HepG2 (cell line): ENCODE results near the gene ZNF365. TPM values are rescaled to one million over a fixed set of nuclear protein-coding genes. Genes with fewer than 3 reads are reported as not detected.

Source experiments
- ATAC-seq: fragments of 200-7000 bp; cut with Tn5 transposase; 3 replicates; pipeline ENCODE4 v1.9.1; 2020; ENCODE audit warnings: mild to moderate bottlenecking, moderate library complexity
- BruUV-seq: library from RNA; stranded (reverse); fragments of 400-500 nt; replicated peaks from 2 replicates; lab custom pipeline; 2021; lab: Mats Ljungman, UMichigan
- CTCF ChIA-PET: fragments of 300-600 bp; formaldehyde crosslinking; extraction: SDS; loops from one replicate; lab custom pipeline; 2021; ENCODE audit warnings: low total read pairs, inconsistent platforms, low intra/inter-chr PET ratio; lab: Yijun Ruan, JAX
- POLR2A ChIA-PET: fragments of 350-600 bp; sonication (Branson Sonifier 250); formaldehyde crosslinking; loops from one replicate; lab custom pipeline; 2020; ENCODE audit warnings: antibody characterized with exemption, inconsistent platforms; lab: Yijun Ruan, JAX
- DNase-seq: peaks from one replicate; pipeline ENCODE4 v3.0.0-alpha.2; 2015; ENCODE audit warnings: low spot score
- FAIRE-seq: peaks from 3 replicates; lab custom pipeline; 2011; peaks lifted over from hg19 to GRCh38; lab: Jason Lieb, UNC
- H2AFZ ChIP-seq: one replicate; pipeline ENCODE4 v1.6.1; 2011; ENCODE audit warnings: low read length, inconsistent platforms
- H3K27ac ChIP-seq: fragments of 300-600 bp; 3 replicates; pipeline ENCODE4 v1.8.0; 2011; ENCODE audit warnings: mixed run types, mild to moderate bottlenecking, mixed read lengths, low read length, inconsistent platforms; ENCODE audit not compliant: insufficient read depth; ENCODE audit errors: extremely low read length
- H3K27me3 ChIP-seq, 2 experiments: fragments of 200-600 bp in 1 of 2; 2 replicates in 1 of 2; 3 replicates in 1 of 2; pipeline versions ENCODE4 v1.6.0 to v1.8.0; 2011; ENCODE audit warnings: low read length in 2 of 2, mild to moderate bottlenecking in 2 of 2, moderate library complexity in 2 of 2, inconsistent platforms in 1 of 2; ENCODE audit not compliant: insufficient read depth in 2 of 2, control insufficient read depth in 1 of 2
- H3K36me3 ChIP-seq, 2 experiments: fragments of 200-600 bp in 1 of 2; replicated peaks in 1 of 2; 2 replicates in 1 of 2; 3 replicates in 1 of 2; pipeline versions ENCODE4 v1.5.1 to v1.8.0; 2011; ENCODE audit warnings: low read length in 2 of 2, inconsistent platforms in 1 of 2; ENCODE audit not compliant: insufficient read depth in 2 of 2, control insufficient read depth in 1 of 2
- H3K4me1 ChIP-seq: 2 replicates; pipeline ENCODE4 v1.5.1; 2012; ENCODE audit warnings: low read length, inconsistent platforms; ENCODE audit not compliant: insufficient read depth
- H3K4me2 ChIP-seq: 2 replicates; pipeline ENCODE4 v1.6.0; 2011; ENCODE audit warnings: low read depth, low read length, inconsistent platforms
- H3K4me3 ChIP-seq, 3 experiments: fragments of 200-600 bp in 1 of 3; sonication (generic), shearing (Covaris generic) in 1 of 3; replicated peaks in 1 of 3; 2 replicates each; pipeline ENCODE4 v1.5.1; 2011 to 2016; ENCODE audit warnings: low read length in 3 of 3, inconsistent platforms in 2 of 3, low read depth in 2 of 3, mild to moderate bottlenecking in 2 of 3, control low read depth in 1 of 3, mixed read lengths in 1 of 3; ENCODE audit not compliant: insufficient read depth in 1 of 3
- H3K79me2 ChIP-seq: one replicate; pipeline ENCODE4 v1.6.1; 2011; ENCODE audit warnings: low read length, inconsistent platforms; ENCODE audit not compliant: insufficient read depth
- H3K9ac ChIP-seq: 2 replicates; pipeline ENCODE4 v1.6.0; 2011; ENCODE audit warnings: mild to moderate bottlenecking, low read depth, low read length, inconsistent platforms; ENCODE audit not compliant: insufficient read depth
- H3K9me3 ChIP-seq: 2 replicates; pipeline ENCODE4 v1.5.1; 2012; ENCODE audit warnings: mild to moderate bottlenecking, low read length
- H4K20me1 ChIP-seq: 2 replicates; pipeline ENCODE4 v1.6.0; 2011; ENCODE audit warnings: inconsistent platforms, mild to moderate bottlenecking, low read length, moderate library complexity; ENCODE audit not compliant: insufficient read depth
- ADNP ChIP-seq: sonication (generic); formaldehyde crosslinking; IDR thresholded peaks from 2 replicates; pipeline ENCODE4 v1.4.0; 2020; ENCODE audit warnings: missing genetic modification reagents
- ARNT2 ChIP-seq: sonication (generic); formaldehyde crosslinking; IDR thresholded peaks from 2 replicates; pipeline ENCODE4 v1.8.0; 2022; ENCODE audit warnings: mild to moderate bottlenecking, low read depth, missing genetic modification reagents, moderate library complexity
- CHD2 ChIP-seq: IDR thresholded peaks from 2 replicates; pipeline ENCODE4 v1.6.1; 2011; ENCODE audit warnings: low read depth, low read length, improper control_type of control experiment
- FOXC1 ChIP-seq: sonication (generic); formaldehyde crosslinking; IDR thresholded peaks from 2 replicates; pipeline ENCODE4 v1.8.0; 2022; ENCODE audit warnings: mild to moderate bottlenecking, missing genetic modification reagents, borderline replicate concordance
- HDAC1 ChIP-seq: sonication (generic); formaldehyde crosslinking; IDR thresholded peaks from 2 replicates; pipeline ENCODE4 v1.5.1; 2020; ENCODE audit warnings: mild to moderate bottlenecking, missing genetic modification reagents
- MAZ ChIP-seq, 2 experiments: sonication (generic) in 1 of 2; formaldehyde crosslinking in 1 of 2; IDR thresholded peaks; 2 replicates each; pipeline versions ENCODE4 v1.5.0 to v1.6.1; 2012 to 2020; ENCODE audit warnings: low read depth in 2 of 2, mild to moderate bottlenecking in 2 of 2, borderline replicate concordance in 1 of 2, improper control_type of control experiment in 1 of 2, low read length in 1 of 2, missing genetic modification reagents in 1 of 2, moderate library complexity in 1 of 2
- NFKBIZ ChIP-seq: IDR thresholded peaks from 2 replicates; pipeline ENCODE4 v1.6.1; 2018; ENCODE audit warnings: missing genetic modification reagents, missing compliant biosample characterization
- SKI ChIP-seq: fragments of 450-650 bp; IDR thresholded peaks from one replicate; pipeline ENCODE4 v1.6.1; 2018; ENCODE audit warnings: mild to moderate bottlenecking; ENCODE audit not compliant: partially characterized antibody
- ZNF550 ChIP-seq: sonication (generic); formaldehyde crosslinking; IDR thresholded peaks from 2 replicates; pipeline ENCODE4 v1.4.0; 2020; ENCODE audit warnings: mild to moderate bottlenecking, missing genetic modification reagents, borderline replicate concordance
- ZNF552 ChIP-seq: sonication (generic); formaldehyde crosslinking; IDR thresholded peaks from 2 replicates; pipeline ENCODE4 v1.9.0; 2022; ENCODE audit warnings: missing genetic modification reagents, mild to moderate bottlenecking, borderline replicate concordance
- ZNF883 ChIP-seq: sonication (generic); formaldehyde crosslinking; IDR thresholded peaks from 2 replicates; pipeline ENCODE4 v1.5.1; 2020; ENCODE audit warnings: mild to moderate bottlenecking, missing genetic modification reagents; ENCODE audit errors: not compliant biosample characterization
- WGBS: methylation state at CpG from one replicate; pipeline ENCODE4 v1.1.6; 2017; ENCODE audit warnings: low lambda C conversion rate; 5-methylcytosine and 5-hydroxymethylcytosine counted together
- in situ Hi-C: cut with HindIII; loops from 2 replicates; pipeline ENCODE4 v1.10.0; 2017; ENCODE audit warnings: low pct_unique_long_range_greater_than_20kb; ENCODE audit not compliant: extremely low pct_ligation_motif_present
- intact Hi-C: fragments of 100-400 bp; cut with micrococcal nuclease; formaldehyde crosslinking; loops from one replicate; pipeline ENCODE4 v1.10.0; 2022; ENCODE audit not compliant: unreplicated experiment
- polyA plus RNA-seq, 8 experiments: library from polyadenylated mRNA; depleted of rRNA in 3 of 8; stranded (reverse) in 7 of 8; unstranded in 1 of 8; fragments of >200 nt; fragmentation: Illumina TruSeq in 4 of 8; extraction: Trizol in 4 of 8; gene quantifications; 2 replicates each; pipeline versions ENCODE4 v1.2.1 to v1.2.3, GENCODE V29; 2011 to 2016; ENCODE audit warnings: low read depth in 4 of 8, missing spikeins in 1 of 8, mixed read lengths in 1 of 8; ENCODE audit not compliant: insufficient read depth in 1 of 8
- total RNA-seq, 5 experiments: library from RNA; depleted of rRNA; stranded (reverse); fragments of >200 nt; fragmentation: Illumina TruSeq; extraction: Trizol; gene quantifications; 2 replicates each; pipeline ENCODE4 v1.2.3, GENCODE V29; 2016; ENCODE audit warnings: low read depth in 1 of 5
- TF ChIP-seq, protein P1 (sequence below): IDR thresholded peaks from 2 replicates; pipeline ENCODE4 v1.6.1; 2016; ENCODE audit warnings: low read depth
- TF ChIP-seq, protein P2 (sequence below), 2 experiments: fragments of 450-650 bp in 1 of 2; sonication (generic) in 1 of 2; formaldehyde crosslinking in 1 of 2; IDR thresholded peaks; 2 replicates each; pipeline versions ENCODE4 v1.6.1 to v1.8.0; 2016 to 2022; ENCODE audit warnings: antibody characterized with exemption in 1 of 2, mild to moderate bottlenecking in 1 of 2, missing genetic modification reagents in 1 of 2

ZNF365 gene
- total and polyA plus RNA-seq, 2 of the 13 experiments (the other 11 are each of a cell fraction or from before 2014, with no cell fraction given) = not detected

DNA sequence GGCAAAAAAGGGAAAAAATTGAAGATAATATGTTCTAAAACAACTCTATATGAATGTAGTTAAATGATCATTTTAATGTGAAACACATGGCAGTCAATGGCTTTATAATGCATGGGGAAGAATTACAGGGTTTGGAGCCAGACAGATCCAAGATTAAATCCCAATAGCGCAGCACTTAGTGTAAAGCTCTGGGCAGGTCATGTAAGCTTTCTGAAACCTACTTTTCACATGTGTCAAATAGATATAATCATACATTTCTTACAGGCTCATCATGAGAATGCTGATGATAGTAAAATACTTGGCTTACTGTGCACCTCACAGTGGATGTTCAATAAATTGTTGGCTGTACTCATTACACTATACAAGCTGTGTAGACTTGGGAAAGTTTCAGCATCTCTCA, 48.0 kb upstream of the ZNF365 start:
- intact Hi-C loops (no loop called here), in situ Hi-C loops (no loop called here)
- CTCF ChIA-PET = no interaction called here
- no peak for ATAC-seq
- Histone ChIP-seq H3K4me1 (no peaks in the 10 kb centered on the region), H3K9me3 (no peaks in the 10 kb centered on the region), H3K79me2 (no peaks in the 10 kb centered on the region), H3K4me3 (no peak overlapping the region), H3K9ac (no peak overlapping the region), H2AFZ (no peak overlapping the region), H3K4me2 (no peak overlapping the region), H3K36me3 (no peaks in the 10 kb centered on the region), H3K27ac (no peak overlapping the region), H4K20me1 (no peaks in the 10 kb centered on the region), H3K27me3 (no peaks in the 10 kb centered on the region)
- no peak for FAIRE-seq
- POLR2A ChIA-PET = no interaction called here
- no TSS peak for BruUV-seq
- no peak for DNase-seq
- WGBS = 0% methylated on average over 1 of the region's 1 CpG
- TF ChIP-seq ADNP (CRISPR knock-in tag) (no peak), ZNF552 (CRISPR knock-in tag) (no peak), ARNT2 (no peak), ZNF550 (CRISPR knock-in tag) (no peak), CHD2 (no peak), FOXC1 (no peak), SKI (no peak), ZNF883 (CRISPR knock-in tag) (no peak), HDAC1 (CRISPR knock-in tag) (no peak), MAZ (IDR thresholded peaks at IDR 0.05; ENCODE audit: borderline replicate concordance, low read depth, low read length) (no peak), MAZ (CRISPR knock-in tag; IDR thresholded peaks at IDR 0.05; ENCODE audit: low read depth) (no peak), NFKBIZ (CRISPR knock-in tag) (no peak)
- TF ChIP-seq, protein P1, sequence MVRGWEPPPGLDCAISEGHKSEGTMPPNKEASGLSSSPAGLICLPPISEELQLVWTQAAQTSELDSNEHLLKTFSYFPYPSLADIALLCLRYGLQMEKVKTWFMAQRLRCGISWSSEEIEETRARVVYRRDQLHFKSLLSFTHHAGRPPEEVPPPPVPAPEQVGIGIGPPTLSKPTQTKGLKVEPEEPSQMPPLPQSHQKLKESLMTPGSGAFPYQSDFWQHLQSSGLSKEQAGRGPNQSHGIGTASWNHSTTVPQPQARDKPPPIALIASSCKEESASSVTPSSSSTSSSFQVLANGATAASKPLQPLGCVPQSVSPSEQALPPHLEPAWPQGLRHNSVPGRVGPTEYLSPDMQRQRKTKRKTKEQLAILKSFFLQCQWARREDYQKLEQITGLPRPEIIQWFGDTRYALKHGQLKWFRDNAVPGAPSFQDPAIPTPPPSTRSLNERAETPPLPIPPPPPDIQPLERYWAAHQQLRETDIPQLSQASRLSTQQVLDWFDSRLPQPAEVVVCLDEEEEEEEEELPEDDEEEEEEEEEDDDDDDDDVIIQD (CRISPR knock-in tag) = no peak
- TF ChIP-seq, protein P2, sequence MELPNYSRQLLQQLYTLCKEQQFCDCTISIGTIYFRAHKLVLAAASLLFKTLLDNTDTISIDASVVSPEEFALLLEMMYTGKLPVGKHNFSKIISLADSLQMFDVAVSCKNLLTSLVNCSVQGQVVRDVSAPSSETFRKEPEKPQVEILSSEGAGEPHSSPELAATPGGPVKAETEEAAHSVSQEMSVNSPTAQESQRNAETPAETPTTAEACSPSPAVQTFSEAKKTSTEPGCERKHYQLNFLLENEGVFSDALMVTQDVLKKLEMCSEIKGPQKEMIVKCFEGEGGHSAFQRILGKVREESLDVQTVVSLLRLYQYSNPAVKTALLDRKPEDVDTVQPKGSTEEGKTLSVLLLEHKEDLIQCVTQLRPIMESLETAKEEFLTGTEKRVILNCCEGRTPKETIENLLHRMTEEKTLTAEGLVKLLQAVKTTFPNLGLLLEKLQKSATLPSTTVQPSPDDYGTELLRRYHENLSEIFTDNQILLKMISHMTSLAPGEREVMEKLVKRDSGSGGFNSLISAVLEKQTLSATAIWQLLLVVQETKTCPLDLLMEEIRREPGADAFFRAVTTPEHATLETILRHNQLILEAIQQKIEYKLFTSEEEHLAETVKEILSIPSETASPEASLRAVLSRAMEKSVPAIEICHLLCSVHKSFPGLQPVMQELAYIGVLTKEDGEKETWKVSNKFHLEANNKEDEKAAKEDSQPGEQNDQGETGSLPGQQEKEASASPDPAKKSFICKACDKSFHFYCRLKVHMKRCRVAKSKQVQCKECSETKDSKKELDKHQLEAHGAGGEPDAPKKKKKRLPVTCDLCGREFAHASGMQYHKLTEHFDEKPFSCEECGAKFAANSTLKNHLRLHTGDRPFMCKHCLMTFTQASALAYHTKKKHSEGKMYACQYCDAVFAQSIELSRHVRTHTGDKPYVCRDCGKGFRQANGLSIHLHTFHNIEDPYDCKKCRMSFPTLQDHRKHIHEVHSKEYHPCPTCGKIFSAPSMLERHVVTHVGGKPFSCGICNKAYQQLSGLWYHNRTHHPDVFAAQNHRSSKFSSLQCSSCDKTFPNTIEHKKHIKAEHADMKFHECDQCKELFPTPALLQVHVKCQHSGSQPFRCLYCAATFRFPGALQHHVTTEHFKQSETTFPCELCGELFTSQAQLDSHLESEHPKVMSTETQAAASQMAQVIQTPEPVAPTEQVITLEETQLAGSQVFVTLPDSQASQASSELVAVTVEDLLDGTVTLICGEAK (IDR thresholded peaks at IDR 0.05) = no peak
- TF ChIP-seq, protein P2 (CRISPR knock-in tag; IDR thresholded peaks at IDR 0.05) = no peak
